Right hindlimb (tissue), 1 donor: ENCODE results near the gene SUPT20HL2.
"Not testable (repeated sequence)": the region's sequence is repeated elsewhere in the genome, so short reads cannot be mapped to it uniquely, and the experiment has no call there.

Experiments
- DNase-seq: peaks from one replicate; pipeline ENCODE4 v3.0.0-alpha.2; 2018

The SUPT20HL2 gene

DNA sequence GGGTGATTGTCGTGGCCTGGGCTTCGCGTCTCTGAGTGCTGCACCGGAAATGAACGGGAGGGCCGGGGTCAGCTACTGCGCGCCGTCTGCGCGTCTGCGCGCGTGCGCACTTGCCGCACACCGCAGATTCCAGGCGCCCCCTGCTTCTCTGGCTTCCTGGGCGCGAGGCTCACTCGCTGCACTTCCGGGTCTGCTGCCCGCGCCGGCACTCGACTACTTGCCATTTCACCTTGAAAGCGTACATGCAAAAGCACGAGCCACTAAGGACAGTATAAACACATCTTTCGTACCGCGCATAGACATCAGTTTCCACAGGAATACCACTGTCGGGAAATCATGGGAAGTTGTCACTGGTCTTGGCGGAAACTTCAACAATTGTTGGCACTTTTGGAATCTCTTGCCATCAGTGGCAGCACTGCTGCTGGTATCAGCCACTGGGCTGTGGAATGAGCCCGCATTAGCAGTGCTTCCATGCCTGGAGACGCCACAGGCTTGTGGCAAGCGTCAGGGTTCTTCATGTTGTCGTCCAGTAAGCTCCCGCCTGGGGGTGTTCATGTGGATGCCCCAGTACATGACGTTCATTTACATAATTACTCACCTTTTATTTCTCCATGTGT lies at the start of gene SUPT20HL2:
Gene SUPT20HL2 (minus strand): TSS at position 51 of the 617 bp plus-strand sequence. CDS start 754 bp downstream, outside the sequence.
- DNase-seq, result no peak

DNA sequence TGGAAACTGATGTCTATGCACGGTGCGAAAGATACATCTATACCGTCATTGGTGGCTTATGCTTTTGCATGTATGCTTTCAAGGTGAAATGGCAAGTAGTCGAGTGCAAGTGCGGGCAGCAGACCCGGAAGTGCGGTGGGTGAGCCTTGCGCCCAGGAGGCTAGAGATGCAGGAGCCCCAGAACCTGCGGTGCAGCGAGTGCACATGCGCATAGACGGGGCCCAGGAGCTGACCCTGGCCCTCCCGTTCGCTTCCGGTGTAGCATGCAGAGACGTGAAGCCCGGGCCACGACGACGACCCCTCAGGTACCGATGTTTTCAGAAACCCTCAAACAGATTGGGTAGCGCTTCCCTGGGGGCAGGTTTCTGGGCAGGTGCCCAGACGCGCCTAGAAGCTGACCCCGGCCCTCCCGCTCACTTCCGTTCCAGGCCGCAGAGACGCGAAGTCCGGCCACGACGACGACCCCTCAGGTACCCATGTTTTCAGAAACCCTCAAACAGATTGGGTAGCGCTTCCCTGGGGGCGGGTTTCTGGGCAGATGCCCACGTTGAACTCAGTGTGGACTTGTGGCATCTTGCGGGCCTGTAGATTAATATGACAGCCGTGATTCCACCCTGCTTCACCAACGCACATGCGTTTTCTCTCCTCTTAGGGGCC lies 48.3 kb upstream of the SUPT20HL2 start:
- DNase-seq, result not testable (repeated sequence)

DNA sequence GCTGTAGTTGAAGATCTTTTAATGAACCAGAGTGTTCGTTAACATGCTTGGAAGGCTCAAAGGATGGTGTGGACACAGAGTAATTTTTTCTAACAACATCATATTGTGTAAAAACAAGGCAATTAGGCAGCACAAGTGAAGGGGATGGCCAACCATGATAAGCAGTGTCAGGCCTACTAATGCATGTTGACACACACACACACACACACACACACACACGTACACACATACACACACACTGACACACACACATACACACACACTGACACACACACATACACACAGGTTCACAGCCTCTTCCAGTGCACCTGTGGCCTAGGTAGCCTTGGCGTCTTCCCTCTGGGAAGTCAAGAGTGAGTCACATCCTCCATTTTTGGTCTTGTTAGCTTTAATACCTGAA lies 46.4 kb upstream of the SUPT20HL2 start, which contains the start of gene SUPT20HL1:
Gene SUPT20HL1 (plus strand): TSS at position 368 of the 400 bp plus-strand sequence. CDS start 2,122 bp downstream, outside the sequence.
- no peak for DNase-seq

DNA sequence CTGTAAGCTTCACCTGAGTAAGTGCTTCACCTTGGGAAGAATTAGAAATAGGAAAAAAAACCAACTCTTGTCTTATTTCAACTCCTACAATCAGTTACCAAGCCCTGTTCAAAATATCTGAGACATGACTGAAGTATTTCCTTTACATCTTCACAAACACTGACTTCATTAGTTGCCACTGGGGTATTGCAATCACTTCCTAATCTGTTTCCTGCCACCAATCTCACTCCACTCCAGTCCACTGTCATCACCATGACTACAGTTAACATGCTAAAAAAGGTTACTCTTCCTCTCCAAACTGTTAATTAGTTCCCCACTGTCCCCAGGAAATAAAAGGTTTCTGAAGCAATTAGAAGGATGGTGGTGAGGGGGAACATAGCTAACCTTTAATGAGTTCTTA lies 43.2 kb upstream of the SUPT20HL2 start:
- DNase-seq, result no peak

DNA sequence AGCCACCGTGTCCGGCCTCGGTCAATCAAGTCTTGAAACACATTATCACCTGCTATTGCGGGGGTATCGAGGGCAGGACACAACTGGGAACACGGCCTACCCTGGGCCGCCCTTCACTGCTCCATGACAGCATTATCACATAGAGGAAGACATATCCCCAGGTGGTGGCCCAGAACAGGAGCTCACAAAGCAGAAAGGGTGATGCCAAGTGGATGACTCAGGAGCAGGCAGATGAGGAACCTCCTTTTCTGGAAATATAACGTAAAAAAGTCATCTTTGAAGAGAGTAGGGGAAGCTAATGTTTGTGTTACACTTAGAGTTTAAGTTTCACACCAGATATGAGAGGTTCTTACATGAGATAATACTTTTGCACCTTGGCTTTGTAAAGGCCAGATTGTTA lies 41.2 kb upstream of the SUPT20HL2 start:
- DNase-seq, result no peak

DNA sequence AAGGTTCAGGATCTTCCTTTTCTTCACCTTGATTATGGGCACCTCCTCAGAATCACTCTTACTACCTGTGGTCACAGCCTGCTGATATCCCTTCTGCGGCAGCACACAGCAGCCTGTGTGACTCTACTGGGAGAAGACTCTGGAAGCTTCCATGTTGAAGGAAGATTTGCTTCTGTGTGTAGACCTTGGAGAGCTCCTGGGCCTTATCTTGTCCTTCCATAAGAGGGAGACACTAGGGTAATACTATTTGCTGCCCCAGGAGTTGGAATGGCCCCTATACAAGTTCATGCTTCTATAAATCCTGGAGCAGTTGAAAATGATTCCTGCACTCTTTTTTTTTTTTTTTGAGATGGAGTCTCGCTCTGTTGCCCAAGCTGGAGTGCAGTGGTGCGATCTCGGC lies 36.3 kb upstream of the SUPT20HL2 start:
- DNase-seq, result no peak

DNA sequence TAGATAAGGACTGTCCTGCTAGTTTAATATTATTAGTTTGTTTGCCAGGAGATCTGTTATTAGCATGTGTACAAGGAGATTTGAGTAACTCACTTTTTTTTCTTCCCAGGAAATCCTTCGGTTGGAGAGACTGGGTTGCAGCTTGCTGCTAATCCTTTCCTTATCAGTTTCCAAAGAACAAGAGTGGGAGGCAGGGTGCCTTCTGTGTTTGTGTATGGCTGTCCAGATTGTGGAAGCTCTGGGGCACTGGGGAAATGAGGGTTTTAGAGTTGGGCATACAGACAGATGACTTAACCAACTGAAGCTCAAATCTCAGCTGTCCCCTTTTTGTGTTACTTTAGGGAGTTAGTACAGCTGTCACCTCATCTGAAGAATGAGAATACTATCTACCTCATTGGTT lies 34.0 kb upstream of the SUPT20HL2 start:
- DNase-seq, result no peak

DNA sequence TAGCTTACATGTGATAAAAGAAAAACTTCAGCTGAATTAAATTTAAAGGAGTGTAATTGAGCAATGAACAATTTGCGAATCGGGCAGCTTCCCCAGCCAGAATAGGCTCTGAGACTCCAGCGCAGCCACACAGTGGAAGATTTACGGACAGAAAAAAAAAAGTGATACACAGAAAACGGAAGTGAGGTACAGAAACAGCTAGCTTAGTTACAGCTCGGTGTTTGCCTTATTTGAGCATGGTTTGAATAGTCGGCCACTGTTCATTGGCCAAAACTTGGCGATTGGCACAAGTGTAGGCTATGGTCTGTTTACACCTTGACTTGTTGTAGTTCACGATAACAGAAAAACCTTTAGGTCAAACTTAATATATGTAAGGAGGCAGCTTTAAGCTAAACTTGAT lies 29.9 kb upstream of the SUPT20HL2 start:
- no peak for DNase-seq

DNA sequence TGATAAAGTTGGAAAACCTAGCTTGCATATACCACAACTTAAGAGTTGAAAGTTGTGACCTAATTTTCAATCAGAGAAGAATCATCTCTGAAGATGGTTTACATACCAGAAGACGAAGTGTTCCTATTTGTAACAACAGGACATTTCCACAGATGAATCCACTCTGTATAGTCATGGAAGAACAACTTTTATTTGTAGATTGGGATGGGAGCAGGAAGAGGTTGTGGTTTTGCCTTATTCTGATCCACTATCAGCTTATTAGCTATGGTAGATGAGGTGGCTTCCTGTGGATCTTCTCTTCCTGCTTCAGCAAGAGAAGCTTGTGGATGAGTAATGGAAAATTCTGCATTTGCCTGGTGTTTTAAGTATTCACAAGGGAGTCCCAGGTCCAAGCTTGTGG lies 27.9 kb upstream of the SUPT20HL2 start:
- DNase-seq, result no peak

DNA sequence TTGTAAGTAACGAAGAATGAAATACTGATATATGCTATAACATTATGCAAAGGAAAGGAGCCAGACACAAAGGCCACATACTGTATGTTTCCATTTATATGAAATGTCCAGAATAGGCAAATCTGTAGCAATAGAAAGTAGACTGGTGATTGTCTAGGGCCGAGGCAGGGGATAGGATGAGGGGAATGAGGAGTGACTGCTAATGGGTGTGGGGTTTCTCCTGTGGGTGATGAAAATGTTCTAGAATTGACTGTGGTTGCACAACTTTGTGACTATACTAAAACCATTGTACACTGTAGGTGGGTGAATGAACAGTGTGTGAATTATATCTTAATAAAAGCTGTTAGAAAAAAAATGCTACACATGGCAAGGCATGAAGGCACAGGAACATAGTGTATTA lies 26.6 kb upstream of the SUPT20HL2 start:
- no peak for DNase-seq

DNA sequence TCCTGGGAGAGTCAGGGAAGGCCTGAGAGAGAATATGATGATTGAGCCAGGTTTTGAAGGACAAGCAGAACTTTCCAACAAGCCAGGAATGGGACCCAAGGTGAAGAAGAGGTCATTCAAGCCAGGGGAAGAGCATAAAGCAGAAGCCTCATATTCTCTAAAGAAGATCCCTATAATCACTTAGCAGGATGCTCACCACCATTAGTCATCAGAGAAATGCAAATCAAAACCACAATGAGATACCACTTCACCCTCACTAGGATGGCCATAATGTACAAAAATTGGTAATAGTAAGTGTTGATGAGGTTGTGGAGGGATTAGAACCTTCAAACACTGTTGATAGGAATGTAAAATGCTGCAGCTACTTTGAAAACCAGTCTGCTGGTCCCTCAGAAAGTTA lies 26.0 kb upstream of the SUPT20HL2 start:
- DNase-seq, result no peak

DNA sequence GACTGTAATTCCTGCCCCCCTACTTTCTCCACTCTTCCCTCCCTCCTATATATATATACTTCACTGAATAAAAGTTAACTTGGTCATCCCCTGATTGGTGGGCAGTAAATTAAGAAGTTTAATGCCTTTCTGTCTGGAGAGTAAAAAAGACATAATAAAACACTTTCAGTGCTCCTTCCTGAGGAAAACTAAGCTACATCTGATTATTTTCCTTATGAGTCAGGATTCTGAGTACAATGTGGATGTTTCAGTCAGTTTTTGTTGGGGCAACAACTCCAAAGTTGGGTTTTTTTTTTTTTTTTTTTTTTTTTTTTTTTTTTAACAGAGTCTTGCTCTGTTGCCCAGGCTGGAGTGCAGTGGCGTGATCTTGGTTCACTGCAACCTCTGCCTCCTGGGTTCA lies 22.0 kb upstream of the SUPT20HL2 start:
- DNase-seq, result no peak

DNA sequence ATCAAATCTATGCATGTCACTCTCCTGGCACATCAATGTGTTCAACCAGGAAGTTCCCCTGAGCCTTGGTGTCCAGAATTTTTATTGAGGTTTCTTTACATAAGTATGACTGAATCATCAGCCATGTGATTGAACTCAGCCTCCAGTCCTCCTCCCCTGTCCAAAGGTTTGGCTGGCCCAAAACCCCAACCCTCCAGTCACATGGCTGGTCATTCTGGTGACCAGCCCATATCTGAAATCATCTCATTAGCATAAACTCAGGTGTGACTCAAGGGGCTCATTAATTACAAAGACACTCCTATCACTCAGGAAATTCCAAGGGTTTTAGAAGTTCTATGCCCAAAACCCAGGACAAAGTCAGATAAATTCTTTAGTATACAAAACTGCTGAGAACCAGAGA lies 20.6 kb upstream of the SUPT20HL2 start:
- no peak for DNase-seq

DNA sequence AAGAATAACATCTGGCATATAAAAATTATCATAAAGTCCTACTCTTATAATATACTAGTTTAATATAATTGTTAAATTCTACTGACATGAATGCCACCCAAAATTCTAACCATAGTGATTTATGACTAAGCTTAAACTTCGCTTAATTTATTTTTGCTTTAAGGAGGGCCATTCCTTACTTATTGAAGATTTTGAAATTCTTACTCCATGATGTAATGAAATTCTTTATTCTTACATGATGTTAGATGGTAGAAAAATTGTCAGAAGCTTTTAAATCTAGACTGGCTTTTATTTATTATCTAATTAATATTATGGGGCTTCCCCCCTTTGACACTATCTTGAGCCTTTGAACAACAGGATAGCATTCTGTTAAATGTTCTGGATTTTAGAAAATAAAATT lies 19.5 kb upstream of the SUPT20HL2 start:
- DNase-seq, result no peak

DNA sequence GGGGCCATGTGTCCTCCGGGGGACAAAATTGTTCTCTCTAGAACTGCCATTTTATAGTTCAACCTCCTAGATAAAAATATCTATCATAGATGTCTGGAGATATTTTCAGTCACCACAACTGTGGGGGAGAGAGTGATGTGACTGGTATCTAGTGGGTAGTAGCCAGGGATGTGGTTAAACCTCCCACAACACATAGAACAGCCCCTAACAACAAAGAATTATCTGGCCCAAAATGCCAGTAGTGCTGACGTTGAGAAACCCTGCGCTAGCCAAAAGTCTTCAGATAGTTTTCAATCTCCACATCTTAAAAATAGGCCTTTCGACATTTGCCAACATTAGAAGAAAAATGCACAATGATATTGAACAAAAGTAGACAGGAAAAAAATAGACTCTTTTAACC lies 19.0 kb upstream of the SUPT20HL2 start:
- DNase-seq, result no peak

DNA sequence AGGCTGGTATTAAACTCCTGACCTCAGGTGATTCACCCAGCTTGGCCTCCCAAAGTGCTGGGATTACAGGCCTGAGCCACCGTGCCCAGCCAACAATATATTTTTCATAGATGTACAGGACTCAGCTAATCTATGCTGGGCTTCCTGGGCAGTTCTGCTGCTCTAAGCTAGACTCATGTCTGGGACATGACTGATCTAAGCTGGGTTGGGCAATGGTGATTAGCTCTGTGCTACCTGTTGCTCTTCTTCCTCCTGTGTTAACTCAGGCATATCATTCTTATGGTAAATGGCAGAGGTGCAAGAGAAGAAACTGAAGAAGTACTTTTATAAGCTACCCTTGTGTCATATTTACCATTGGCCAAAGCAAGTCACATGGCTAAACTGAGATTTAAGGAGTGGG lies 11.4 kb upstream of the SUPT20HL2 start:
- DNase-seq, result no peak

DNA sequence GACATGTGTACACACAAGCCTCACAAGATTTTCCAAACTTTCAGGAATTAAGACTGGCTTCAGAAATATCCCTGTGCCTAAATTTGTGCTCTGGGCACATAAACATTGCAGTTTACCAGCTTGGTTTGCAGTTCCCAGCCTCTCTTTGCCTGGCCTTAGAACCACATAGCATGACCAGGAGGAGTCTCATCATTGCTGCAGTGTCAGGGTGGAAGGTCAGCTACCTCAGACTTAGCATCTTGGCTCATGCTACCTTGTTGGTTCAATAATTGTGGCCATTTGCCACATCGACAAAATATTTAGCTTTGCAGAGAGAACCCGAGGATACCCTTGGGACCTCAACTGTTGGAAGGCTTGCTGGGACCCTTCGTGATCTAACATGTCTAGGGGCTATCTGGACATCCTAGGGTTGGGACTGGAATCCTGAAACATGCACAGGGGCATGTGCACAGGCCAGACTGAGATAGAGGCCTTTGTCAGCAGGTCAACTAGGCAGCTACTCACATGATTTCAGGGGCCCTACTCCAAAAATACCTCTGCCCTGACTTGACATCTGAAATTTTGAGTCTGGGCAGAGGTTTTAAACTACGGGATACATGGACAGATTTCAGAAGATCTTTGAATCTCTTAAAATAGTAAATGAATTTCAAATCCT lies 8.0 kb upstream of the SUPT20HL2 start:
- DNase-seq, result no peak

DNA sequence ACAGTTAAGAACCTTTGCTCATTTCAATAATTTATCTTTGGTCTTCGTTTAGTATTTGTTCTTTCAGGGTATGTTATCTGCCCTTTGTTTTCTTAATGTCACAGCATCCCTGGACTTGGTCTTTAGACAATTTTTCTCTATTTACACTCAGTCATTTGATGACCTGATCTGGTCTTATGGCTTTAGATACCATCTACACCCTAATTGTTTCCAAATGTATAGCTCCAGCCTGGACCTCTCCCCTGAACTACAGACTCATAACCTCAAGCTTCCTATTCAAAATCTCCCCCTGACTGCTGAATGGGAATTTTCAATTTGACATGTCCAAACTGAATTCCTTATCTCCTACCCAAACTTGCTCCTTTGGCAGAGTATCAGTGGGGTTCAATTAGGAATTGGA lies 3.7 kb upstream of the SUPT20HL2 start:
- DNase-seq, result no peak

DNA sequence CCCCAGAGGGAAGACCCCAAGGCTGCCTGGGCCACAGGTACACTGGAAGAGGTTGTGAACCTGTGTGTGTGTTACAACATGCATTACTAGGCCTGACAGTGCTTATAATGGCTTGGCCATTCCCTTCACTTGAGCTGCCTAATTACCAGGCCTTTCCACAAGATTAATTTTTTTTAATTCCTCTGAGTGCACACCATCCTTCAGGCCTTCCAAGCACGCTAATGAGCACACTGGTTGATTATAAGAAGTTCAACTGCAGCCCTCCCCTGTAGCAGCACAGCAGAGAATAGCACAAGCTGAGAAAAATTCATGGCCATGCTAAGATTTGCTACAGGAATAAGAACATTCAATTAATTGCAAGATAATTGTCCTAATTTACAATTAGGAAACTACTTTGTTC lies 2.2 kb upstream of the SUPT20HL2 start:
- no peak for DNase-seq

DNA sequence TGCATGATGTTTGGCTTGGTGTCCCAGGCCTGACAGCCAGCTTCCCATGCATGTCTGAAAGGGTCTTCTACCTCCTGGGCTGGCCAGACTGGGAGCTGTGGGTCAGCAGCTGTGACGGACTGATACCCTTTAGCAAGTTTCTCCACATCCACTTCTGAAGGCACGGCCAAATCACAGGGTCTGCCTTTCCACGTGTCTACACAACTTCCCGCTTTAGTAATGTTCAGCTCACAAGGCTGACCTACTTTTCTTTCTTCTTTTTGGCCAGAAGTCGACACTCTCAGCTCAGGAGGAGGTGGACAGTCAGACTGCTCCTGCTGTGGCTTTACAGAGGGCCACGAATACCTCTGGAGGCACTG lies 1.6 kb downstream of the SUPT20HL2 start:
- not testable (repeated sequence) for DNase-seq

DNA sequence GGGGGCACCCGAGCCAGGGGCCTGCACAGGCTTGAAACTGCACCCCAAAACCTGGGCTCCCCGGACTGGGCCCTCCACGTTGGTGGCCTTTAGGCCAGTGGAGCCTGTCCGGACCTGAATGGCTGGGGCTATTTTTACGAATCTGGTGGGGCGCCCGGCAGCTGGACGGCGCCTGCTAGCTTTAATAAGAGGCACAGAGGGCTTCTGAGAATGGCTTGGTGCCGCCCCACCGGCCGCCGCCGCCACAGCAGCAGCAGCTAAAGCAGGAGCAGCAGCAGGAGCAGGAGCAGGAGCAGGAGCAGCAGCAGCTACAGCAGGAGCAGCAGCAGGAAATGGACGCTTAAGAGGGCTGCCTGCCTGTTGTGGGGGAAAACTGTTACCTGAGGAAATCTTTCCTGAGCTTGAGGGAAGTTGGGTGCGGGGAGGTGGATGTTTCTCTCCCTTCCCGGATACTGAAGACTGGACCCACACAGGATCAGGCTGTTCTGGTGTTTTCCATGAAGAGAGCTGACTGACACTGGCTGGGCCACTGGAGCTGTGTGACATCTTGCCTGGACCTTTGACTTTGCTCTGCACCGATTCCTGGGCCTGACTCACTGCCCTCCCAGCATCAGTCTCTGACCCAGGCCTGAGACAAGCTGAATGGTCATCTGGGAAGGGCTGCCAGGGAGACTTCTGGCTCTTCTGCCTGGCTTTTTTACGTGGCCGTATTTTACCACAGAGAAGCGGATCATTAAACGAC lies 2.2 kb downstream of the SUPT20HL2 start:
- DNase-seq, result not testable (repeated sequence)

DNA sequence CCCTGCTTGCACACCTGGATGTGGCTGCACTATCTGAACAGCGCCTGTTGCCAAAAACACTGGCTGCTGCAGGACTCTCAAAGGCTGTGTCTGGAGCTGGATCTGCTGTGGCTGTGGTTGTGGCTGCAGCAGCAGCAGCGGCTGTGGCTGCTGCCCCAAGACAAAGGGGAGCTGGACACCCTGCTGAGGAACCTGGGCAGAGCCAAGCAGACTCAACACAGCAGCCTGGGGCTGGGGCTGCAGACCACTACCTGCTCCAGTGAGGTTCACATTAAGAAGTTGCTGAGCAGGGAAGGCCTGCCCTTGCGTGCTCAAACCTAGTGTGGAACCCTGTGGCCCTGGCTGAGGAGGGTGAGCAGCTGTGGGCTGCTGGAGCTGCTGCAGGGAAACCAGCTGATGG lies 3.0 kb downstream of the SUPT20HL2 start:
- DNase-seq, result not testable (repeated sequence)

DNA sequence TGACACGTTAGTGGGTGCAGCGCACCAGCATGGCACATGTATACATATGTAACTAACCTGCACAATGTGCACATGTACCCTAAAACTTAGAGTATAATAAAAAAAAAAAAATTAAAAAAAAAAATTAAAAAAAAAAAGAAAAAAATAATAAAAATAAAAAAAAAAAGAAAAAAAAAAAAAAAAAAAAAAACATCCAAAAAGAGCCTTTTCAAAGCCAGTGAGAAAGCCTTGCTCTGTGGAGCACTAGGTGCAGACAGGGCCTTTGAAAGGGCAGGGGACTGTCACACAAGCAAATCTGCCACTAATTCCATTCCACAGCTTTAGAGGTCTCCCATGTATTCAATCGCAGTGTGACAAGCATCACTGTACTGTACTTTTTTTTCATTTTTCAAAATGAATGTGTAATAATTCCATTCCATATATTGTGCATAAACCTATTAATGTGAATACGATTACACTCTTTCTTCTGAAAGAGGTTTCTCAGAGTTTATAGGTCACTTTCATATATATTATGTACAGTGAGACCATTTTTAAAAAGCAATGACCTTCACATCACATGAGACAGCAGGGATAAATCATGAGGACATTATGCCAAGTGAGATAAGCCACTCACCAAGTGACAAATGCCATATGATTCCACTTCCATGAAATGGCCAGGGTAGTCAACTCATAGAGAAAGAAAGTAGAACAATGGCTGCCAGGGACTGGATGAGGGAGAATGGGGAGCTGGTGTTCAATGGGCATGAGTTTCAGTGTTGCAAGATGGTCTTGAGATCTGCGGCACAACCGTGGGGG lies 4.1 kb downstream of the SUPT20HL2 start:
- DNase-seq, result not testable (repeated sequence)
